Suppressor macrophage (primary cell): ENCODE measurements around the gene ACOT9.
"Not testable (repeated sequence)": the region's sequence is repeated elsewhere in the genome, so short reads cannot be mapped to it uniquely, and the experiment has no call there.

Source experiments
- DNase-seq, 4 experiments: peaks; one replicate each; pipeline ENCODE4 v3.0.0-alpha.2; 2020 to 2022
- total RNA-seq, 17 experiments: gene quantifications; one replicate each; lab custom pipeline; 2026; ENCODE audit warnings: mixed read lengths in 6 of 17, inconsistent platforms in 3 of 17; lab: John Stamatoyannopoulos, UW

ACOT9 gene, protein sequence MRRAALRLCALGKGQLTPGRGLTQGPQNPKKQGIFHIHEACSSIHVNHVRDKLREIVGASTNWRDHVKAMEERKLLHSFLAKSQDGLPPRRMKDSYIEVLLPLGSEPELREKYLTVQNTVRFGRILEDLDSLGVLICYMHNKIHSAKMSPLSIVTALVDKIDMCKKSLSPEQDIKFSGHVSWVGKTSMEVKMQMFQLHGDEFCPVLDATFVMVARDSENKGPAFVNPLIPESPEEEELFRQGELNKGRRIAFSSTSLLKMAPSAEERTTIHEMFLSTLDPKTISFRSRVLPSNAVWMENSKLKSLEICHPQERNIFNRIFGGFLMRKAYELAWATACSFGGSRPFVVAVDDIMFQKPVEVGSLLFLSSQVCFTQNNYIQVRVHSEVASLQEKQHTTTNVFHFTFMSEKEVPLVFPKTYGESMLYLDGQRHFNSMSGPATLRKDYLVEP
- 69.9 to 110 (median 95.0) reads per million in 17 experiments for total RNA-seq

DNA sequence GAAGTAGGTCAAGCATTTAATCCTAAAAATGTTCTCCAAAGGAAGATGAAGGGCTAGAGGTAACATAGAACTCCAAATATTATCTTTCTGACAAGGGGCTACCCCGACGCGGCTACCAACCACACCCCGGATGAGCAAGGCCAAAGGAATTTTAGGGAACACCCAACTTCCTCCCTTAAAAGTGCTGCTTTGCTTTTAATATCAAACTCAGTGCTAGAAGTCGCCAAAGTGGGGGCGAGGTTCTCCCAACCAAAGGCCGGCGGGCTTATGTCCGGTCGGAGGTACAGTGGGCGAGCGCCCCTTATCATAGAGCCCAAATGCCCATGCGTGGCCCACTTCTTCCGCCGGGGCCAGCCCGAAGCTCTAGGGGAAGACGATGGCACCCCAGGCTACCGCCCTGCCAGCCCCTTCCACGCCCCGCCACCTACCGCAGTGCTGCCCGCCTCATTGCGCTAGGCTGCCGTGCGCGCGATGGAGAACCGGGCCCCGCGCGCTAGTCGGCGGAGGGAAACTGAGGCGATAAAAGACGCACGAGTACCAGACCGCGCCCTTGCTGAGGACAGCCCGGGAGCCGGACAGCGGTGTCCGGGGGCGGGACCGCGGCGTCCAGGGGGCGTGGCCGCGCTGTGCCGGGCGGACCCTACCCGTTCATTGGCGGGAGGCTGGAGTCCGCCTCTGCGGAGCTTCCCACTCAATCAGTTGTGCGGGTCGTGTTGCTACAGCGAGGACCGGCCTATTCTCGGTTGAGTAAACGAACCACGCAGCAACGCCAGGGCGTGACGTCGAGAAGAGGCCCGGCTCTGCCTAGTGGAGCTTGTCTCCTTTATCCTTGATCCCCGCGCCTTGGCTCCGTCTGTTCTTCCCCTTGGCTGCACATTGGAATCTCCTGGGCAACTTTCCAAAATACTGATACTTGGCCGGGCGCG is at the start of gene ACOT9:
Gene ACOT9, minus strand, starts transcription at position 580 of the 926 bp plus-strand sequence. Its CDS starts 132 bp downstream, at position 448.
- DNase-seq = peak; percentile 90 to 95 (median 94)

DNA sequence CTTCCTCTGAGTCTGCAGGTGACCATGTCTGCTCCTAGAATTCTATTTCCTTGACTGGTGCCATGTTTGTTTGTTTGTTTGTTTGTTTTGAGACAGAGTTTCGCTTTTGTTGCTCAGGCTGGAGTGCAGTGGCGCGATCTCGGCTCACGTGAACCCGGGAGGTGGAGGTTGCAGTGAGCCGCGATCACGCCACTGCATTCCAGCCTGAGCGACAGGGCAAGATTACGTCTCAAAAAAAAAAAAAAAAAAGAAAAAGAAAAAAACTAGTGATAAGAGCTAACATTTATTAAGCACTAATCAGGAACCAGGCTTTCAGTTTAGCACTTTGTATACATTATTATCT is 47.0 kb upstream of the ACOT9 start:
- DNase-seq = no peak

DNA sequence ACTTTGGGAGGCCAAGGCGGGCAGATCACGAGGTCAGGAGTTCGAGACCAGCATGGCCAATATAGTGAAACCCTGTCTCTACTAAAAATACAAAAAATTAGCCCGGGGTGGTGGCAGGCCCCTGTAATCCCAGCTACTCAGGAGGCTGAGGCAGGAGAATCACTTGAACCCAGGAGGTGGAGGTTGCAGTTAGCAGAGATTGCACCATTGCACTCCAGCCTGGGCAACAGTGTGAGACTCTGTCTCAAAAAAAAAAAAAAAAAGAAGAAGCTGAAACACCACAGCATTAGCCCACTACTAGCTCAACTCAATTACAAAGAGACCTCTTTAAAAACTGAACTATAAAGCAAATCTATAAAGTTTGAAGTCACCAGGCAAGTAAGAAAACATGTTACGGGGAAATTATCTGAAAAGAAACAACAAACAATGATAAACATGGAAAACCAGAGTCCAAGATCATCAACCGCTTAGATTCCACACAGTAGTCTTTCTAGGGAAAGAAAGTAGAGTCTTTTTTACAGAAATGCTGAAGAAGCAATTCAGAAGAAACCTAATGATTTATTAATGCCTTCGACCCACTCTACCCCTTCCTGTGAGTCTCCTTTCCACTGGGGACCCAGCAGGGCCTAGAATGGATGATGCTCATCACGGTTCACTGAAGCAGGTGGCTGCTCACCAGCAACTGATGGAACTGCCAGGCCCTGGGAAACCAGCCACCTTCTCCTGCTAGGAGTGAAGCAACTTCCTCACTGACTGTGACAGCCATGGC is 46.5 kb upstream of the ACOT9 start:
- DNase-seq = no peak

DNA sequence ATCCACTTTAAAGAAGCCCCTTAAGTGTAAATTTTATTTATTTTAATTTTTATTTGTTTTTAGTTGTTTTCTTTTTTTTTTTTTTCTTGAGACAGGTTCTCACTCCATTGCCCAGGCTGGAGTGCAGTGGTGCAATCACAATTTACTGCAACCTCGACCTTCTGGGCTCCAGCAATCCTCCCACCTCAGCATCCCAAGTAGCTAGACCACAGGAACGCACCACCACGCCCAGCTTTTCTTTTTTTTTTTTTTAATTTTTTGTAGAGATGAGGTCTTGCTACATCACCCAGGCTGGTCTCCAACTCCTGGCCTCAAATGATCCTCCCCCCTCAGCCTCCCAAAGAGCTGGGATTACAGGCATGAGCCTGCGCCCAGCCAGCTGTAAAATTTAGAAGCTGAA is 45.9 kb upstream of the ACOT9 start:
- DNase-seq = no peak

DNA sequence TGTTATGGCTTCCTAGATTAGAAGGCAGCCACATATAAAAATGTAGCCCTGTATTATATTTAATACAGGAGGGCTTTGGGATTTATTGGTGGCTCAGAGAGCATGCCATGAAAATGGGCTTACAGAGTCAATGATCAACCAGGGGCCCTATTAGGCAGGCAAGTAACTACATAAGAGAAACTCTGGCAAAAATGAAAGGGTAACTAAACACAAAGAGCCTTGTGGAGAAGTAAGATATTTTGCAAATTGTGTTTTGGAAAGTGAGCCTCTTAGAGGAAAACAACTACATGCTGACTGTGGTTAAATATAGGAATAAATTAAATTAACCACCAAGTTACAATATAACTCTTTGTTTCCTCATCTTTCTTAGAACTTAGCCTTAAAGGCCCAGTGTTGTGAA is 45.4 kb upstream of the ACOT9 start:
- DNase-seq = peak in 2 of 4 experiments; percentile 41 to 44

DNA sequence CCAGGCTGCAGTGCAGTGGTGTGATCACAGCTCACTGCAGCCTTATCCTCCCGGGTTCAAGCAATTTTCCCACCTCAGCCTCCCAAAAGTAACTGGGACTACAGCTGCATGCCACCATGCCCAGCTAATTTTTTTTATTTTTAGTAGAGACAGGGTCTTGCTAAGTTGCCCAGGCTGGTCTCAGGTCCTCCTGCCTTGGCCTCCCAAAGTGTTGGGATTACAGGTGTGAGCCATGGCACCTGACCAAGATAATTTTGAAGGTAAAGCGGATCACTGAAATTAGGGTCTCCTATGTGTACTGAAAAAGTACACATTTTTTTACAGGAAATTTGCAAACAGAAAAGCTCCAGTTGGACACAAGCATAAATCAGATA is 44.7 kb upstream of the ACOT9 start:
- DNase-seq = peak in 1 of 4 experiments; percentile 29

DNA sequence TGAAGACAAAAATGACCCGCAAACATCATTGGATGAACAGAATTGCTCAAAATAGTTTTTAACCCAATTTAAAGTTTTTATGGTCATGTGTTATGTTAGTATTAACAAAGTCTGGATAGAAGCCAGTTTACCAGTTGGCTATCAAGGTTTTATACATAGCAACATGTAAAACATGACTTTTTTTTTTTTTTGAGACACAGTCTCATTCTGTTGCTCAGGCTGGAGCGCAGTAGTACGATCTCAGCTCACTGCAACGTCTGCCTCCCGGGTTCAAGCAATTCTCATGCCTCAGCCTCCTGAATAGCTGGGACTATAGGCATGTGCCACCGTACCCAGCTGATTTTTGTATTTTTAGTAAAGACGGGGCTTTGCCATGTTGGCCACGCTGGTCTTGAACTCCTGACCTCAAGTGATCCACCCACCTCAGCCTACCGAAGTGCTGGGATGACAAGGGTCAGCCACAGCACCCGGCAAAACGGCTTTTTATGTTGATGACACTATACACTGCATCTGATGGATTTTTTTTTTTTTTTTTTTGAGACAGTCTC is 43.3 kb upstream of the ACOT9 start:
- peak; percentile 57 to 79 (median 64) for DNase-seq

DNA sequence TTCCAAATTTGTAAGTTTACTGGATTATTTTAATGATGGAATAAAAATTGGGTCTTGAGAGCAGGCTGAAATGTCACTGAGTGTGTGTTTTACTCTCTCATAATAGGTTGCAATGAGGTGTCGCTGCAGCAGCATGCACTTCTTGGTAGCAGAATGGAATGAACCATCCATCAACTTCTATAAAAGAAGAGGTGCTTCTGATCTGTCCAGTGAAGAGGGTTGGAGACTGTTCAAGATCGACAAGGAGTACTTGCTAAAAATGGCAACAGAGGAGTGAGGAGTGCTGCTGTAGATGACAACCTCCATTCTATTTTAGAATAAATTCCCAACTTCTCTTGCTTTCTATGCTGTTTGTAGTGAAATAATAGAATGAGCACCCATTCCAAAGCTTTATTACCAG is 42.5 kb upstream of the ACOT9 start:
- peak in 2 of 4 experiments; percentile 12 to 19 for DNase-seq

DNA sequence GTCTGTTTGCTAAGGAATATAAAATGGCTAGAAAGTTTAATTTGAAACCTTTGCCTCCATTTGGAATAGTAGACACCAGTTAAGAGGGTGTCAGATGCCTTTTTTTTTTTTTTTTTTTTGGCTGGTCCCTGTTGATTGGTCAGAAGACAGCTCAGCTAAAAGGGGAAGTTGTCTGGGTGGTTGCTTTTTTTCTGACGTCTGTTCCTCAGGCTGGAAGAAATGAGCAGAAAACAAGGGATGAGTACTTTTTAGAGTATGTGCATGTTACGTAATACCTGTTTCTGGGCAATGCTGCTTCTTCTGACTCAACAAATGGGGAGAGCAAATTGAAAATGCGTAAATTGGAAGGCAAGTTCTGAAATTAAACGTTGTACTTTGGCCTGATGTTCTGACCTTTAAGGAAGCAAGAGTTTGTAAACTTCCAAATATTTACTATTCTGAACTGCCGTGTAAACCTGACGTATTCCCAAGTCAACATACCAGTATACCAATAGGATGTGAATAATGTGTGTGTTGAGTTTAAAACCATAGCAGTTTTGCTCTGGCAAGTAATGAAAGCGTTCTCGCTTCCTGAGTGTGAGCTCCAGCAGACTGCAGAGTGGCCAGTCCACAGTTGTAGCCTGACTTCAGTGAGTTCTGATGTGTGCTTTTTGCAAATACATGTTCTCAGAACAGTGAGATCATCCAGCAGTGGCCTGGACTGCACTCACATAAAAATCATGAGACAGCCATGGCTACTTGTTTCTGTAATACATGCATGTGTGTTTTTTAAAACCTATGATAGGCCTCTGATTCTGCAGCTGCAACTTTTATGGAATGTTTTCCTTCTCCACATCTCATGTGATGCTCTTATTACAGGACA is 41.6 kb upstream of the ACOT9 start:
- peak; percentile 54 to 79 (median 68) for DNase-seq

DNA sequence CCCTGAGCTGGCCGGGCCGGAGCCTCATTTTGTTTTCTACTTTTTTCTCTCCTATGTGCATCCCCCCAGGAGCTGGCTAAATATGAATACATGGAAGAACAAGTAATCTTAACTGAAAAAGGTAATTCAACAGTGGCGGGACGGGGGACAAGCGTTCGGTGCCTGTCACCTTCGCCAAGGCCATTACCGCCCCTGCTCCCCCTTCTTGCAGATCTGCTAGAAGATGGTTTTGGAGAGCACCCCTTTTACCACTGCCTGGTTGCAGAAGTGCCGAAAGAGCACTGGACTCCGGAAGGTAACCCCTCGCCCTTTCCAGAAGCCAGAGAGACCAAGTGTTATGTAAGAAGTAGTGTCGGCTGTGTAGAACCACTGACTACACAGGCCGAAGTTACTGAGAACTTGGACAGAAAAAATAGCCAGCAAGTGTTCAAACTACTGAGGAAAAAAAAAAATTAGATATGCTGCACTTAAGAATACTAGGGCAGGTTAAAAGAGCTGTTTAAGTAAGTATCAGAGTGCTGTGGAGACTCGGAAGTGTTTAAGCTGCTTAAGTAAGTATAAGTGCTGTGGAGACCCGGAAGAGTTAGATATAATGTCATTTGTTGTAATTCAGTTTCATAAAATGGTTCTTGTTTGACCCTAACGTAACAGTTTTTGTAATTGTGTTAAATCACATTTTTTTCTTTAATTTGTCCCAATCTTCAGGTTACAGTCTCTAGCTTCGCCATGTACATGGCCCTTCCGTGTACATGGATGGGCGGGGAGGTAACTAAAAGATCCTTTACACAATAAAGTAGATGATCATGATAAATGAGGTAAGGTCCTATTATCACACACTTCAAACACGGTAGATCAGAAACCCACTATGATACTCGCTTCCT is 40.8 kb upstream of the ACOT9 start:
- DNase-seq = peak in 2 of 4 experiments; percentile 38 to 41

DNA sequence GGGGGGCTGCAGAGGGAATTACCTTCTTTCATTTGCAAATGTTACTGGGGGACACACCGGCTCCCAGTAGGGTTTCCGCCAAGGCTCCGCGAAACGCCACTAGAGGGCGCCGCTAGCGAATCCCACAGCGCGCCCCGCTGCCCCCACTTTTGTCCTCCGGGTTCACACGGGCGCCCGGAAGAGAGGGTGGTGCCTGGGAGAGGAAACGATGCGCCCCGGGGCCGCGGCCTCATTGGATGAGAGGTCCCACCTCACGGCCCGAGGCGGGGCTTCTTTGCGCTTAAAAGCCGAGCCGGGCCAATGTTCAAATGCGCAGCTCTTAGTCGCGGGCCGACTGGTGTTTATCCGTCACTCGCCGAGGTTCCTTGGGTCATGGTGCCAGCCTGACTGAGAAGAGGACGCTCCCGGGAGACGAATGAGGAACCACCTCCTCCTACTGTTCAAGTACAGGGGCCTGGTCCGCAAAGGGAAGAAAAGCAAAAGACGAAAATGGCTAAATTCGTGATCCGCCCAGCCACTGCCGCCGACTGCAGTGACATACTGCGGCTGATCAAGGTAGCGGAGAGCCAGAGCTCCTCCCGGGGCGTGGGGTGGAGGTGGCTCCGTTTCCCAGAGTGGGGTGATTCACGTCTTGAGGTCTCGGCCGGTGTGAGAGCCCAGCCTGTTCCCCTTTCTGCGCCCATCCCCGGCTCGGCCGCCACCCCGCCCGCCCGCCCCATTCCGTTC is 40.0 kb upstream of the ACOT9 start, which contains the start of gene SAT1:
Gene SAT1, plus strand, starts transcription at position 311 of the 726 bp plus-strand sequence. Its CDS starts 179 bp downstream, at position 490.
- DNase-seq = peak; percentile 96 to 97 (median 97)

DNA sequence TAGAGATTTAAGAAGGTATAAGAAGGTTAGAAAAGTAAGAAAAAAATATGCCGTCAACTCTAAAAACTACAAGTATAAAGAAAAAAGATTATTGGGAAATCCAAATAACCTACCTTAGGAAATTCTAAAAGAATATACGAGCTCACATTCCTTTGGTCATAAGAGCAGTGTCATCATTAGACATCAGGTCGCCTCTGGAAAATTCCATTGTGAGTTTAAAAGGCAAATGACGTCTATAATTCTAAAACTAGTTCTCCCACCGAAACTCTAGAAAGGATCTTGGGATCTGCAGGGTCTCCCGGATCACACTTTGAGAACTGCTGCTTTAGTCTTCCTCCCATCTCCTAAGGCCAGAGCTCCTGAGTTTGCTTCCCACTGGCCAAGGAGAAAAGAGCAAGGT is 39.4 kb upstream of the ACOT9 start:
- peak in 1 of 4 experiments; percentile 13 for DNase-seq

DNA sequence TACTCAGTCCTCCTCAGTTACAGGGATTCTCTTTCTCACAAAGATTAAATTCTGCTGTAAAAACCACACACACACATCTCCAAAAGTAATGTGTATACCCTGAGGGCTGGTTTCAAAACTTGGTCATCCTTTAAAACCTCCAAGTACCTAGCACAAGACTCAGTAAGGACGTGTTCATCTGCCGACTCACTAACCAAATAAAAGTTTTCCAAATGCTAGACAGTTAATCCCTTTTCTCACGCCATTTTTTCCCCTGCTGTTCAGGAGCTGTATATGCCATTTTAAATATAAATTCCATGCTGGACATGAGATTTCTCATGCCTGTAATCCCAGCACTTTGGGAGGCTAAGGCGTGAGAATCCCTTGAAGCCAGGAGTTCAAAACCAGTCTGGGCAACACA is 35.9 kb upstream of the ACOT9 start:
- DNase-seq = no peak

DNA sequence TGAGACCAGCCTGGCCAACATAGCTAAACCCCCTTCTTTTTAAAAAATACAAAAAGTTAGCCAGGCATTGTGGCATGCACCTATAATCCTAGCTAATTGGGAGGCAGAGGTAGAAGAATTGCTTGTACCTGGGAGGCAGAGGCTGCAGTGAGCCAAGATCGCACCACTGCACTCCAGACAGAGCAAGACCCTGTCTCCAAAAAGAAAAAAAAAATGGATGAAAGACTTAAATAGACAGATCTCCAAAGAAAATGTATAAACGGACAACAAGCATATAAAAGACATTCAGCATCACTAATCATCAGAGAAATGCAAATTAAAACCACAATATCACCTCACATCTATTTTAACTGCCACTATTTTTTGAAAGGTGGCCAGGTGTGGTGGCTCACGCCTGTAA is 33.3 kb upstream of the ACOT9 start:
- no peak for DNase-seq

DNA sequence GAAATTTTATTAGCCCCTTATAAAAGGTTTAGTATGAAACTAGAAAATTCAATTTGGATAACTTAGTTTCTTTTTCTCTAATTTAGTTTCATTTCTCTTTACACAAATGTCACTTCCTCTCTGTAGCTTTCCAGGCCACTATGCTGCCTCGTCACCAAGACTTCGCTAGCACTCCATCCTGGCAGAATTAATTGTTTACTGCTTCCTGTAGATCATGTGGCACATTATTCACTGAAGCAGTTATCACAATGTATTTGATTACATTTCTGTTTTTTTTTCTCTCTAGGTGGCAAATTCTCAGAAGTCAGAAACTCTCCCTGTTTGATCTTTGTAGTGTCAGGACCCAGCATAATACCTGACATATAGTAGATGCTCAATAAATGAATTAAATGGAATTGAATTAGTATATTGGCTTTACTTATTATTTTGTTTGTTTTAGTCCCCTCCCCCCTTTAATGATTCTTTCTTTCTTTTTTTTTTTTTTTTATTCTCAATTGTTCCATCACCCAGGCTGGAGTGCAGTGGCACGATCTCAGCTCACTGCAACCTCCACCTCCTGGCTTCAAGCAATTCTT is 30.6 kb upstream of the ACOT9 start:
- peak; percentile 61 to 85 (median 77) for DNase-seq

DNA sequence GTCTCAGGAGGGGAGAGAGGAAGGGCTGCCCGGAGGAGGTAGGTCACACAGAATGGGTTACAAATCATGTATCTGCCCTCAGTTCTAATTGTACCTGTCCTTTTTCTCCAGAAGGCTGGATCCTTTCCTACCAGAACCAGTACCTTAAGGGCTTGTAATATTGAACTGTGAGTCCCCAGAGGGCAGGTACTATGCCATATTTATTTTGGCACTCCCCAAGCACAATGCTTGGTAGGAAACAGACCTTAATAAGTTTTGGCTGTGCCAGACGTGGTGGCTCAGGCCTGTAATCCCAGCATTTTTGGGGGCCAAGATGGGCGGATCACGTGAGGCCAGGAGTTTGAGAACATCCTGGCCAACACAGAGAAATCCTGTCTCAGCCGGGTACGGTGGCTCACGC is 28.0 kb upstream of the ACOT9 start:
- DNase-seq = not testable (repeated sequence)

DNA sequence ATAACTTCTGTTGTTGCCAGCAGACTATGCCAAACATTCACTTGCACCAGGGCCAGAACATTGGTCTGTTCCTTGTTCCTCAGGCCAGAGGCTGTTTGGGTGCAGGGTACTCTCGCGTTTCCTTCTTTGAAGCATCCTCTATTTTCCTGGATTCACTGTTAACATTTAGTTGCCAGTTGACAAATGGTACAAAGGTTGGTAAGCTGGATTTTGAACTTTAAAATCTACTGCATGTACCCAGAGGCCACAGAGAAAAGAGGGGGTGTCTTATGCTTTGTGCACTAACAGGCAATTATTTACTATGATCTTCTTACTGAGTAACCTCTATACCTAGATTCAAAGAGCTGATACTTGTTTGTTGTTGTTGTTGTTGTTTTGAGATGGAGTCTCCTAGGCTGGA is 27.1 kb upstream of the ACOT9 start:
- no peak for DNase-seq

DNA sequence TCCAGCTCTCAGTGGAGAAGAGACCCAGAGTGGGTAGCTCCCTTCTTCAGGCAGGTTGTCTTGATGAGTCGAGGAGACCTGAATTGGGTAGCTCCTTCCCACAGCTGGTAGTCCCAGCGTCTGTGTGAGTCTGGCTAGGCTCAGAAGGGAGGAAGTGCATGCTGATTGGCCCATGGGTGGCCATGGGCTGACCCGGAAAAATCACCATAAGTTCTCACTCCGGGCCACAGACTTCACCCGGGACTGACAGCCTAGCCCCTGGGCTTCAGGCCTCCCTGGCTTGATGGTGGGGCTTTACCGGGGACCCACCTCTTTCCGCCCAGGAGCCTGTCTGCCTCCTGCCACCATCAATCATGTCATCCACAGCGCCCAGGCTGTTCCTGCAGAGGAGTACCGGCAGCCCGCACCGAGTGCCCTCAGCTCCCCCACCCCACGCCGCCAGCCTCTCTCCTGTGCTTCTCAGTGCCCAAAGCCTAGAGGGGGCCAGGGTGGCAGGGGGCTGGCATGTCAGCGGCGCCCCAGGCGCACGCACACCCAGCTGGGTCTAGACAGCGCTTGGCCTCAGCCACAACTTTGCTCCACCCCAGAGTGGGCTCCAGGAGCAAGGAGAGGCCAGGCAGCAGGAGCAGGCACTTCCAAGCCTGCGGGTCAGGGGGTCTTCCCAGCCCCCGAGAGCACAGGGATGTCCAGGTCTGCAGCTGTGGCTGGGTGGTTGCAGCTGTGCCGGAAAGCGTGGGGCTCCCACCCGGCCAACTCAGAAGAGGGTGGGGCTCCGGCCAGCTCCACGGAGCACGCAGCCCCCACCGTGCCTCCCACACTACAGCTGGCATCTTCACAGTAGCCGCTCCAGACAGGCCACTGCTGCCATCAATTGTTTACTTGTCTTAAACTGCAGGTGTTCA is 23.8 kb upstream of the ACOT9 start:
- peak in 2 of 4 experiments; percentile 33 to 39 for DNase-seq
